NCI-H748 (cell line): ENCODE data around the gene KRTAP9-3.
"Not testable (repeated sequence)": the region's sequence is repeated elsewhere in the genome, so short reads cannot be mapped to it uniquely, and the experiment has no call there.

ENCODE experiments used
- DNase-seq: peaks from one replicate; lab custom pipeline; 2025; ENCODE audit not compliant: unreplicated experiment; lab: John Stamatoyannopoulos, UW

The KRTAP9-3 gene

GRCh38 chr17:41232399-41233105 is at the start of gene KRTAP9-3:
Gene KRTAP9-3 (plus strand): TSS chr17:41232449. CDS start chr17:41232502, 53 bp downstream.
- not testable (repeated sequence) for DNase-seq

GRCh38 chr17:41184480-41184961 is 47.7 kb upstream of the KRTAP9-3 start, which contains the start of gene KRTAP4-1:
Gene KRTAP4-1 (minus strand): TSS chr17:41184911. CDS start chr17:41184854, 57 bp downstream.
- peak; percentile 24 for DNase-seq

GRCh38 chr17:41185001-41185400 is 47.2 kb upstream of the KRTAP9-3 start:
- DNase-seq: no peak

- no peak for DNase-seq
Measured at GRCh38 chr17:41186872-41187271, 45.4 kb upstream of the KRTAP9-3 start.

- not testable (repeated sequence) for DNase-seq
Measured at GRCh38 chr17:41189837-41190318, 42.4 kb upstream of the KRTAP9-3 start, which contains the start of gene KRTAP9-1. Gene KRTAP9-1 (plus strand): TSS chr17:41189887. CDS start chr17:41189887, 0 bp downstream.

- DNase-seq: peak; percentile 45
Measured at GRCh38 chr17:41190328-41190727, 41.9 kb upstream of the KRTAP9-3 start.

GRCh38 chr17:41196068-41196467 is 36.2 kb upstream of the KRTAP9-3 start:
- DNase-seq: no peak

GRCh38 chr17:41199421-41200078 is 32.7 kb upstream of the KRTAP9-3 start:
- DNase-seq: peak; percentile 79

GRCh38 chr17:41211845-41212466 is 20.3 kb upstream of the KRTAP9-3 start:
- DNase-seq: peak; percentile 95

GRCh38 chr17:41212524-41213169 is 19.6 kb upstream of the KRTAP9-3 start:
- DNase-seq: peak; percentile 94

GRCh38 chr17:41215681-41216080 is 16.6 kb upstream of the KRTAP9-3 start:
- no peak for DNase-seq

GRCh38 chr17:41223821-41224220 is 8.4 kb upstream of the KRTAP9-3 start:
- DNase-seq: no peak

- no peak for DNase-seq
Measured at GRCh38 chr17:41226051-41226450, 6.2 kb upstream of the KRTAP9-3 start.

GRCh38 chr17:41226598-41227095 is 5.6 kb upstream of the KRTAP9-3 start, which contains the start of gene KRTAP9-2:
Gene KRTAP9-2 (plus strand): TSS chr17:41226648. CDS start chr17:41226655, 7 bp downstream.
- DNase-seq: not testable (repeated sequence)

GRCh38 chr17:41230094-41230493 is 2.2 kb upstream of the KRTAP9-3 start:
- no peak for DNase-seq

GRCh38 chr17:41231731-41232130 is 518 bp upstream of the KRTAP9-3 start:
- DNase-seq: no peak

- DNase-seq: not testable (repeated sequence)
Measured at GRCh38 chr17:41237116-41237515, 4.9 kb downstream of the KRTAP9-3 start.

GRCh38 chr17:41237949-41238437 is 5.7 kb downstream of the KRTAP9-3 start, which contains the start of gene KRTAP9-8:
Gene KRTAP9-8 (plus strand): TSS chr17:41237999. CDS start chr17:41238052, 53 bp downstream.
- DNase-seq: not testable (repeated sequence)

GRCh38 chr17:41246995-41247787 is 14.9 kb downstream of the KRTAP9-3 start:
- not testable (repeated sequence) for DNase-seq
